ENCODE data around the gene SGMS1.

Gene SGMS1

GRCh38 chr10:50610368-50610767, 13.4 kb downstream of the SGMS1 start:
- no peak for DNase-seq (ENCODE audit: low read depth)

GRCh38 chr10:50607356-50607925, 16.3 kb downstream of the SGMS1 start:
- DNase-seq (ENCODE audit: low read depth) = no peak

GRCh38 chr10:50605951-50606270, 17.8 kb downstream of the SGMS1 start:
- DNase-seq (ENCODE audit: low read depth) = no peak

GRCh38 chr10:50605269-50605950, 18.3 kb downstream of the SGMS1 start:
- peak; percentile 74 for DNase-seq (ENCODE audit: low read depth)

GRCh38 chr10:50604809-50605208, 18.9 kb downstream of the SGMS1 start:
- no peak for DNase-seq (ENCODE audit: low read depth)

GRCh38 chr10:50604049-50604640, 19.6 kb downstream of the SGMS1 start:
- peak; percentile 40 for DNase-seq (ENCODE audit: low read depth)

GRCh38 chr10:50603151-50603850, 20.5 kb downstream of the SGMS1 start:
- DNase-seq (ENCODE audit: low read depth) = no peak

GRCh38 chr10:50601974-50602373, 21.8 kb downstream of the SGMS1 start:
- DNase-seq (ENCODE audit: low read depth) = no peak

- peak; percentile 44 for DNase-seq (ENCODE audit: low read depth)
These were observed 22.8 kb downstream of the SGMS1 start for GRCh38 chr10:50600831-50601477.

- no peak for DNase-seq (ENCODE audit: low read depth)
These were observed 23.5 kb downstream of the SGMS1 start for GRCh38 chr10:50600286-50600685.

GRCh38 chr10:50596897-50597296, 26.9 kb downstream of the SGMS1 start:
- no peak for DNase-seq (ENCODE audit: low read depth)

GRCh38 chr10:50596456-50596855, 27.3 kb downstream of the SGMS1 start:
- DNase-seq (ENCODE audit: low read depth) = no peak

GRCh38 chr10:50595785-50596184, 28.0 kb downstream of the SGMS1 start:
- no peak for DNase-seq (ENCODE audit: low read depth)

GRCh38 chr10:50593523-50594376, 30.0 kb downstream of the SGMS1 start:
- DNase-seq (ENCODE audit: low read depth) = peak; percentile 91

- no peak for DNase-seq (ENCODE audit: low read depth)
These were observed 30.8 kb downstream of the SGMS1 start for GRCh38 chr10:50592961-50593418.

GRCh38 chr10:50590935-50591334, 32.8 kb downstream of the SGMS1 start:
- DNase-seq (ENCODE audit: low read depth) = no peak

GRCh38 chr10:50586740-50587088, 37.0 kb downstream of the SGMS1 start:
- no peak for DNase-seq (ENCODE audit: low read depth)

GRCh38 chr10:50585921-50586739, 37.6 kb downstream of the SGMS1 start:
- DNase-seq (ENCODE audit: low read depth) = peak; percentile 61

- no peak for DNase-seq (ENCODE audit: low read depth)
These were observed 40.7 kb downstream of the SGMS1 start for GRCh38 chr10:50582766-50583762.

GRCh38 chr10:50582046-50582445, 41.7 kb downstream of the SGMS1 start:
- no peak for DNase-seq (ENCODE audit: low read depth)
